Measurements from ENCODE around the gene ADGRV1. TPM values are rescaled to one million over a fixed set of nuclear protein-coding genes. Genes with fewer than 3 reads are reported as not detected.
"Not testable (repeated sequence)": the region's sequence is repeated elsewhere in the genome, so short reads cannot be mapped to it uniquely, and the experiment has no call there.

The ADGRV1 gene
- total RNA-seq, 1 donor = 0.43 TPM

GRCh38 chr5:90590170-90590569 is 31.6 kb downstream of the ADGRV1 start:
- no peak for DNase-seq (ENCODE audit: low read depth)
- H3K4me3 ChIP-seq (ENCODE audit: low read depth, low read length) = no peak overlapping the region
- TF ChIP-seq CTCF (IDR thresholded peaks at IDR 0.05; ENCODE audit: insufficient read depth, low read depth, low read length) = no peak

- H3K4me3 ChIP-seq (ENCODE audit: low read depth, low read length); DNase-seq (ENCODE audit: low read depth): not testable (repeated sequence)
These were observed 34.5 kb downstream of the ADGRV1 start for GRCh38 chr5:90593083-90593482.

- DNase-seq (ENCODE audit: low read depth); H3K4me3 ChIP-seq (ENCODE audit: low read depth, low read length): not testable (repeated sequence)
These were observed 37.2 kb downstream of the ADGRV1 start for GRCh38 chr5:90595766-90596165.

- no peak for TF ChIP-seq CTCF (IDR thresholded peaks at IDR 0.05; ENCODE audit: insufficient read depth, low read depth, low read length)
- DNase-seq (ENCODE audit: low read depth) = no peak
These were observed 39.7 kb downstream of the ADGRV1 start for GRCh38 chr5:90598293-90598692.

GRCh38 chr5:90600307-90600706 is 41.7 kb downstream of the ADGRV1 start:
- not testable (repeated sequence) for DNase-seq (ENCODE audit: low read depth); H3K4me3 ChIP-seq (ENCODE audit: low read depth, low read length)

More at GRCh38 chr5:90598293-90598692, 39.7 kb downstream of the ADGRV1 start:
- no peak overlapping the region for H3K4me3 ChIP-seq (ENCODE audit: low read depth, low read length)

GRCh38 chr5:90601468-90601867 is 42.9 kb downstream of the ADGRV1 start:
- no peak for TF ChIP-seq CTCF (IDR thresholded peaks at IDR 0.05; ENCODE audit: insufficient read depth, low read depth, low read length)
- no peak for DNase-seq (ENCODE audit: low read depth)
- H3K4me3 ChIP-seq (ENCODE audit: low read depth, low read length) = no peak overlapping the region

GRCh38 chr5:90602681-90603080 is 44.1 kb downstream of the ADGRV1 start:
- H3K4me3 ChIP-seq (ENCODE audit: low read depth, low read length) = no peak overlapping the region
- DNase-seq (ENCODE audit: low read depth) = no peak
- TF ChIP-seq CTCF (IDR thresholded peaks at IDR 0.05; ENCODE audit: insufficient read depth, low read depth, low read length) = no peak

GRCh38 chr5:90606539-90606938 is 47.9 kb downstream of the ADGRV1 start:
- no peak for TF ChIP-seq CTCF (IDR thresholded peaks at IDR 0.05; ENCODE audit: insufficient read depth, low read depth, low read length)
- H3K4me3 ChIP-seq (ENCODE audit: low read depth, low read length) = no peak overlapping the region
- DNase-seq (ENCODE audit: low read depth) = no peak

- H3K4me3 ChIP-seq (ENCODE audit: low read depth, low read length) = no peak overlapping the region
- TF ChIP-seq CTCF (IDR thresholded peaks at IDR 0.05; ENCODE audit: insufficient read depth, low read depth, low read length) = no peak
- no peak for DNase-seq (ENCODE audit: low read depth)
These were observed 54.3 kb downstream of the ADGRV1 start for GRCh38 chr5:90612919-90613318.

Measured in fibroblast of villous mesenchyme (primary cell).